ENCODE measurements around the gene UMODL1. TPM values are rescaled to one million over a fixed set of nuclear protein-coding genes. Genes with fewer than 3 reads are reported as not detected.
A peak's percentile ranks its signal among the peaks of the same experiment; 100 is the strongest.

Gene UMODL1
- total RNA-seq, 6 donors from 2014 or later: 0.07 to 6.3 (median 0.59) TPM; not detected in 1

DNA sequence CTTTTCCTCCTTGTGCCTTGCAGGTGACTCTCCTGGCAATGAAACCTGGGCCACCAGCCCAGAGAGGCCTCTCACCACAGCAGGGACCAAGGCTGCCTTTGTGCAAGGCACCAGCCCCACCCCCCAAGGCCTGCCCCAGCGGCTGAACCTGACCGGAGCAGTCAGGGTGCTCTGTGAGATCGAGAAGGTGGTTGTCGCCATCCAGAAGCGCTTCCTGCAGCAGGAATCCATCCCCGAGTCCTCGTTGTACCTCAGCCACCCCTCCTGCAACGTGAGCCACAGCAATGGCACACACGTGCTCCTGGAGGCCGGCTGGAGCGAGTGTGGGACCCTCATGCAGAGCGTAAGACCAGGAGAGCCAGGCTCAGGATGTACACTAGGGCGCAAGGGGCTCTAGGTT is 51.7 kb downstream of the UMODL1 start:
- H3K4me1 ChIP-seq: peaks cover 0 to 28% (median 22%) of the 10 kb centered on the region in 4 donors
- DNase-seq (peak; percentile 54 to 58), ATAC-seq (ENCODE audit: low FRiP score in 2 of 2) (no peak)

DNA sequence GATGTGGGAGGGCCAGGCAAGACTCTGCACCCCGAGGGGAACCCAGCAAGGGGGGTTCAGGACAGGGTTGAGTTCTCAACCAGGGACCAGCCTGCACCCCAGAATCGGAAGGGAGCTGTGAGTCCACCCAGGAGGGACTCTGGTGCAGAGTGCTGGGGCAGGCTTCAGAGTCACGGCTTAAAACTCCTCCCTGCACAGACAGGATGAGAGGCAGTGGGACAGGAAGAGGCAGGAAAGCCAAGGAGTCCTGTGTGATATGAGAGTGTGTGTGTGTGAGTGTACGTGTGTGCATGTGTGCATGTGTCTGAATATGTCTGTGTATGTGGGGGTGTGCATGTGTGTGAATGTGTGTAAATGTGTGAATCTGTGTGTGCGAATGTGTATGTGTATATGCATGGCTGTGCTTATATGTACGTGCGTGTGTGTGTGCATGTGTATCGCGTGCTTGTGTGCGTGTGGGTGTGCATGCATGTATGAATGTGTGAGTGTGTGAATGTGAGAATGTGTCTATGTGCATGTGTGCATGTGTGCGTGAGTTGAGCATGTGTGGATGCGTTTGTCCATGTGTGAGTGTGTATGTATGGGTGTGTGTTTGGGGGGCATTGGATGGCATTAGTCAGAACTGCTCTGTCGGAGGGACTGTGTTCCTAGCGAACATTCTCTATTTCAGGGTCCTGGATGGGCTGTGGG is 52.2 kb downstream of the UMODL1 start:
- Histone ChIP-seq H3K27ac (no peak overlapping the region), H3K9me3 (no peaks in the 10 kb centered on the region), H3K4me3 (no peak overlapping the region), H3K27me3 (peaks cover 0 to under 1% (median 0%) of the 10 kb centered on the region in 4 donors), H3K4me1 (peaks cover 0 to 28% (median 21%) of the 10 kb centered on the region in 4 donors), H3K36me3 (no peaks in the 10 kb centered on the region)
- no peak for TF ChIP-seq POLR2AphosphoS5 (IDR thresholded peaks at IDR 0.05)
- 81 to 82% methylated on average over 14 of the region's 14 CpGs for WGBS, 2 donors
- DNase-seq: no peak
- no peak for ATAC-seq (ENCODE audit: low FRiP score in 2 of 2)

More for the DNA sequence above, 51.7 kb downstream of the UMODL1 start:
- Histone ChIP-seq H3K27ac (no peak overlapping the region), H3K36me3 (no peaks in the 10 kb centered on the region), H3K27me3 (peaks cover 0 to 2% (median 0%) of the 10 kb centered on the region in 4 donors), H3K4me3 (no peak overlapping the region), H3K9me3 (no peaks in the 10 kb centered on the region)
- WGBS, 2 donors: 60% methylated on average over 12 of the region's 13 CpGs; no CpG with 5 or more reads in 1 of the 2 donors
- TF ChIP-seq, protein P1, sequence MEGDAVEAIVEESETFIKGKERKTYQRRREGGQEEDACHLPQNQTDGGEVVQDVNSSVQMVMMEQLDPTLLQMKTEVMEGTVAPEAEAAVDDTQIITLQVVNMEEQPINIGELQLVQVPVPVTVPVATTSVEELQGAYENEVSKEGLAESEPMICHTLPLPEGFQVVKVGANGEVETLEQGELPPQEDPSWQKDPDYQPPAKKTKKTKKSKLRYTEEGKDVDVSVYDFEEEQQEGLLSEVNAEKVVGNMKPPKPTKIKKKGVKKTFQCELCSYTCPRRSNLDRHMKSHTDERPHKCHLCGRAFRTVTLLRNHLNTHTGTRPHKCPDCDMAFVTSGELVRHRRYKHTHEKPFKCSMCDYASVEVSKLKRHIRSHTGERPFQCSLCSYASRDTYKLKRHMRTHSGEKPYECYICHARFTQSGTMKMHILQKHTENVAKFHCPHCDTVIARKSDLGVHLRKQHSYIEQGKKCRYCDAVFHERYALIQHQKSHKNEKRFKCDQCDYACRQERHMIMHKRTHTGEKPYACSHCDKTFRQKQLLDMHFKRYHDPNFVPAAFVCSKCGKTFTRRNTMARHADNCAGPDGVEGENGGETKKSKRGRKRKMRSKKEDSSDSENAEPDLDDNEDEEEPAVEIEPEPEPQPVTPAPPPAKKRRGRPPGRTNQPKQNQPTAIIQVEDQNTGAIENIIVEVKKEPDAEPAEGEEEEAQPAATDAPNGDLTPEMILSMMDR (IDR thresholded peaks at IDR 0.05): no peak
- TF ChIP-seq EP300 (IDR thresholded peaks at IDR 0.05): no peak
- no peak for TF ChIP-seq POLR2A (IDR thresholded peaks at IDR 0.05)
- no peak for TF ChIP-seq POLR2AphosphoS5 (IDR thresholded peaks at IDR 0.05)

DNA sequence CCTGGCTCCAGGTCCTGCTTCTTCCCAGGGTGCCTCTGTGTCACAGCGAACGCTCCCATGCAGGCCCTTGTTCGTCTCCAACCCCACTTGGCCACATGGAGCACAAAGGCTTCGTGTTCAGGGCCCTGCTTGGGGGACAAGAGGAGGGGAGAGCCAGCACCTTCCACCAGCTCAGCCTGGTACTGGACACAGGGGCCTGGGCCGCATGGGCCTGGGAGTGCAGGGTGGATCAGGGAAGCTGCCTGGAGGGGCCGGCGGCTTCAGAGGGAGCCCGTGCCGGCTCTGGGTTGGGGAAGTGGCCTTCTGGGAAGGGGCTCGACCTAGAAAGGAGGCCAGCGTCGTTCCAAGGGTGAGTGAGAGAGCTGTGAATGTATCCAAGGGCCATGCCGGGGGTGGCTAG is 53.0 kb downstream of the UMODL1 start:
- Histone ChIP-seq H3K27ac (no peak overlapping the region), H3K9me3 (no peaks in the 10 kb centered on the region), H3K4me3 (no peak overlapping the region), H3K27me3 (no peaks in the 10 kb centered on the region), H3K4me1 (peaks cover 0 to 25% (median 18%) of the 10 kb centered on the region in 4 donors), H3K36me3 (no peaks in the 10 kb centered on the region)
- ATAC-seq (ENCODE audit: low FRiP score in 2 of 2) (no peak), DNase-seq (peak in 1 of 2 donors; percentile 64)
- WGBS, 2 donors: 93 to 95% methylated on average over 10 to 13 of the region's 13 CpGs
- TF ChIP-seq, protein P1 (IDR thresholded peaks at IDR 0.05): no peak
- TF ChIP-seq POLR2A (IDR thresholded peaks at IDR 0.05) (no peak), EP300 (IDR thresholded peaks at IDR 0.05) (no peak), POLR2AphosphoS5 (IDR thresholded peaks at IDR 0.05) (no peak)

DNA sequence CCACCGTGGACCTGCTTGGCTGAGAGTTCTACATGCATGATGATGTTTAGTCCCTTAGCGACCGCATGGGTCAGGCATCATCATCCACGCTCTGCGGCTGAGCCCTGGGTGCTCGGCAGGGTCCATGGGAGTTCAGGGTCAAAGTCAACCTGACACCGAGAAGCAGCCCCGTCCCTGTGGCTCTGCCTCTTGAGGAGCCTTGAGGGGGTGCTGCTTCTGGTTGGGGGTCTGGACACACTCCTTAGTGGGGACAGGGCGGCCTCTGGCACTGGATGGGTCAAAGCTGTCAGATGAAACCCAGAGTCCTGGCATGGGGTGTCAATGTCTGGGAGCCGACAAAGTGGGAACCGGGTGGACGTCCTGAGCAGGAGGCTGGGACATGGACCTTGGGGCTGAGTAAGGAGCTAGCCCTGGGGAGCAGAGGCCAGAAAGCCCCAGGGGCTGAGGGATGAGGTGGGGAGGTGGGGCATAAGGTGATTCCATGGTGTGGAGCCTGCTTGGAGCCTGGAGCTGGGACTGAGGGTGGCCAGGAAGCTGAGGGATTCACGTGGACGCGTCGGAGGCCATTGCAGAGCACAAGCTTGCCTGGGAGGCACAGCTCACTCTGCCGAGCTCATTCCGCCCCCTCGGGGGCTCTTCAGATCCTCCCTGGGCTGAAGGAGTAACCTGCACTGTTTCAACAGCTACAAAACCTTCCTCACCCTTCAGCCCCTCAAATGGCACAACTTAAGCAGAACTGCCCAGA is 53.9 kb downstream of the UMODL1 start:
- H3K4me1 ChIP-seq: peaks cover 0 to 25% (median 17%) of the 10 kb centered on the region in 4 donors
- TF ChIP-seq POLR2AphosphoS5 (IDR thresholded peaks at IDR 0.05) (no peak), EP300 (IDR thresholded peaks at IDR 0.05) (no peak), POLR2A (IDR thresholded peaks at IDR 0.05) (no peak)
- TF ChIP-seq, protein P1 (IDR thresholded peaks at IDR 0.05): no peak
- no peaks in the 10 kb centered on the region for H3K9me3 ChIP-seq
- H3K27me3 ChIP-seq: no peaks in the 10 kb centered on the region
- 66 to 78% methylated on average over 9 to 19 of the region's 19 CpGs for WGBS, 2 donors
- H3K4me3 ChIP-seq: no peak overlapping the region
- no peak for ATAC-seq (ENCODE audit: low FRiP score in 2 of 2)
- DNase-seq: no peak
- H3K36me3 ChIP-seq: no peaks in the 10 kb centered on the region
- H3K27ac ChIP-seq: peak overlapping the region in 1 of 4 donors; percentile 54
